Activated naive CD8-positive, alpha-beta T cell treated with anti-CD3 and anti-CD28 coated beads for 36 hours (primary cell): ENCODE measurements around the gene CCDC102A. TPM values are rescaled to one million over a fixed set of nuclear protein-coding genes. Genes with fewer than 3 reads are reported as not detected.

ENCODE experiments used
- DNase-seq: peaks from one replicate; pipeline ENCODE4 v3.0.0; 2021
- H3K27ac Mint-ChIP-seq: one replicate; pipeline ENCODE4 v1.8.0; 2022; ENCODE audit warnings: mild to moderate bottlenecking, moderate library complexity, mixed read lengths
- H3K27me3 Mint-ChIP-seq: one replicate; pipeline ENCODE4 v1.8.0; 2022; ENCODE audit warnings: mild to moderate bottlenecking, mixed read lengths
- H3K36me3 Mint-ChIP-seq: one replicate; pipeline ENCODE4 v1.8.0; 2021; ENCODE audit warnings: mild to moderate bottlenecking, mixed read lengths
- H3K4me1 Mint-ChIP-seq: one replicate; pipeline ENCODE4 v1.8.0; 2021; ENCODE audit warnings: mixed read lengths
- H3K4me3 Mint-ChIP-seq: one replicate; pipeline ENCODE4 v1.8.0; 2022; ENCODE audit warnings: mild to moderate bottlenecking, moderate library complexity, mixed read lengths
- H3K9me3 Mint-ChIP-seq: one replicate; pipeline ENCODE4 v1.8.0; 2022; ENCODE audit warnings: mixed read lengths
- total RNA-seq, 2 experiments: library from RNA; stranded (reverse); gene quantifications; one replicate each; pipeline ENCODE4 v1.2.3, GENCODE V29; 2021

The CCDC102A gene
- total RNA-seq, 2 experiments from 2014 or later, result 8.7 to 10.2 TPM

DNA sequence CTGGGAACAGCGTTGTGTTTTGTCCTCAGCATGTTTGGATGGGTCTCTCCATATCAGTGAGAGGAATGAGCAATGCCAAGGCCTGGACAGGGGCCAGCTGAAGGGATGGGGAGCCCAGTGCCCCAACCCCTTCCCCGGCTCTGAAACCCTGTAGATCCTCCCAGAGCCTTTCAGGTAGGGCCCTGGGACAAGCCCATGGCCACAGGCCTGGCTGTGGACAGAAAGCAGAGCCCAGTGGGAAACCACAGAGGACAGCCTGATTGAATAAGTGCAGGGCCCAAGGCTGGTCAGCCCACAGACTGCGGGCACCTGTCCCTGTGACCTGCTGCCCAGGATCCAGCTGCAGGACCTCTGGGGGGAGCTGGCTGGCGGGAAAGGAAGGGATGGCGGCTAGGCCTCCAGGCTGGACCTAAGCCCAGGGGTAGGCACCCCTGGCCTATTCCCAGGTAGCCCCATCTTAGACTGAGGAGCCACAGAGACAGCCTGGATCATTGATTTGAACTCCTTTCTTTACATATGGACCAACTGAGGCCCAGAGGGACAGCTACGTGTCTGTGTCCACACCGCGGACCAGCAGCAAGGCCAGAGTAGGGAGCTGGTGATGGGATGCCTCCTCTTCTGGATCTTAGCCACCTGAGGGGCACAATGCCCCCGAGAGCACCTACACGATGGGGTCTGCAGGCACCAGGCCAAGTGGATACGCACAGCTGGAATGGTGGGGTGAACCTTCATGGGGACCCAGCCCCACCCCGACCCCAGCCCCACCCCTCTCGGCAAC, 1.3 kb downstream of the CCDC102A start:
- peaks cover 74% of the 10 kb centered on the region for H3K4me1 Mint-ChIP-seq
- no peaks in the 10 kb centered on the region for H3K27me3 Mint-ChIP-seq
- peak overlapping the region; percentile 80 for H3K4me3 Mint-ChIP-seq
- no peak overlapping the region for H3K27ac Mint-ChIP-seq
- no peak for DNase-seq
- H3K9me3 Mint-ChIP-seq, result no peaks in the 10 kb centered on the region
- H3K36me3 Mint-ChIP-seq, result peaks cover 2% of the 10 kb centered on the region

- H3K27ac Mint-ChIP-seq, result peak overlapping the region; percentile 65
- H3K4me3 Mint-ChIP-seq, result peak overlapping the region; percentile 64
- DNase-seq, result no peak
- H3K4me1 Mint-ChIP-seq, result peaks cover 80% of the 10 kb centered on the region
- H3K27me3 Mint-ChIP-seq, result no peaks in the 10 kb centered on the region
- no peaks in the 10 kb centered on the region for H3K9me3 Mint-ChIP-seq
- H3K36me3 Mint-ChIP-seq, result peaks cover 2% of the 10 kb centered on the region
Observed at GRCh38 chr16:57534337-57534880, 2.0 kb downstream of the CCDC102A start.

- no peak for DNase-seq
- peaks cover 2% of the 10 kb centered on the region for H3K36me3 Mint-ChIP-seq
- peak overlapping the region; percentile 64 for H3K4me3 Mint-ChIP-seq
- H3K4me1 Mint-ChIP-seq, result peaks cover 75% of the 10 kb centered on the region
- H3K9me3 Mint-ChIP-seq, result no peaks in the 10 kb centered on the region
- no peaks in the 10 kb centered on the region for H3K27me3 Mint-ChIP-seq
- H3K27ac Mint-ChIP-seq, result peak overlapping the region; percentile 65
Observed at GRCh38 chr16:57533431-57534336, 2.7 kb downstream of the CCDC102A start.

- H3K36me3 Mint-ChIP-seq, result peaks cover 2% of the 10 kb centered on the region
Observed at GRCh38 chr16:57532266-57532625, 4.1 kb downstream of the CCDC102A start.

DNA sequence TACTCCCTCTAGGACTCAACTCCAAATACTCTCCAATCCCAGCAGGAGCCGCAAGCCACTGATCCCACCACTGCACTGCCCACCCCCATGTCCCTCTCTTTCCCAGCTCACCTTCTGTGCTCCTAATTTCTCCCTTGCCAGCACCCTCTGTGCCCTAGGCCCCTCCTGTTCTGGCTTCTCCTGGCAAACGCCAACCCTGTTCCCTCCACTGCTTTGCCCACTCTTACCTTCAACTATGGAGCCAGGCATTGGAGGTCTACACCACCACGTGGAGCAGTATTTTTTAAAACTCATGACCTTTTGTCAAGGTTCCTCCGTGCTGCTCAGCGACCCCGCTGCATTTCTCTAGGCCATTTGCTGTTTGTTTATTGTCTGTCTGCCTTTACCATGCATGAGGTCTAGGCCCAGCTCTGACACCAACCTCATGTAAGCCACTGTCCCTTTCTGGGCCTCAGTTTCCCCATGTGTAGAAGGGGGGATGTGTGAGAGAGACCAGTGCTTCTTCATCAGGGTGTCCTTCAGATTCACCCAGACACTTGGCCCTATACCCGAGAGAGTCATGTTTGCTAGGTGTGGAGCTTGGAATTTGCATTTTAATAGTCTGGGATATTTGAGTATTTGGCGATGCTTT, 4.6 kb downstream of the CCDC102A start:
- no peak for DNase-seq

More at GRCh38 chr16:57532266-57532625, 4.1 kb downstream of the CCDC102A start:
- Mint-ChIP-seq H3K4me3 (no peak overlapping the region), H3K27ac (no peak overlapping the region), H3K4me1 (peaks cover 60% of the 10 kb centered on the region), H3K27me3 (no peaks in the 10 kb centered on the region), H3K9me3 (no peaks in the 10 kb centered on the region)
- no peak for DNase-seq

GRCh38 chr16:57531253-57531575, 5.2 kb downstream of the CCDC102A start:
- Mint-ChIP-seq H3K4me3 (peak overlapping the region; percentile 53), H3K36me3 (peaks cover 2% of the 10 kb centered on the region), H3K4me1 (peaks cover 55% of the 10 kb centered on the region), H3K27me3 (no peaks in the 10 kb centered on the region), H3K9me3 (no peaks in the 10 kb centered on the region), H3K27ac (peak overlapping the region; percentile 93)
- DNase-seq, result no peak

More for the DNA sequence above, 4.6 kb downstream of the CCDC102A start:
- H3K9me3 Mint-ChIP-seq, result no peaks in the 10 kb centered on the region
- peak overlapping the region; percentile 53 for H3K4me3 Mint-ChIP-seq
- no peaks in the 10 kb centered on the region for H3K27me3 Mint-ChIP-seq
- H3K36me3 Mint-ChIP-seq, result peaks cover 2% of the 10 kb centered on the region
- H3K27ac Mint-ChIP-seq, result peak overlapping the region; percentile 93
- H3K4me1 Mint-ChIP-seq, result peaks cover 55% of the 10 kb centered on the region

DNA sequence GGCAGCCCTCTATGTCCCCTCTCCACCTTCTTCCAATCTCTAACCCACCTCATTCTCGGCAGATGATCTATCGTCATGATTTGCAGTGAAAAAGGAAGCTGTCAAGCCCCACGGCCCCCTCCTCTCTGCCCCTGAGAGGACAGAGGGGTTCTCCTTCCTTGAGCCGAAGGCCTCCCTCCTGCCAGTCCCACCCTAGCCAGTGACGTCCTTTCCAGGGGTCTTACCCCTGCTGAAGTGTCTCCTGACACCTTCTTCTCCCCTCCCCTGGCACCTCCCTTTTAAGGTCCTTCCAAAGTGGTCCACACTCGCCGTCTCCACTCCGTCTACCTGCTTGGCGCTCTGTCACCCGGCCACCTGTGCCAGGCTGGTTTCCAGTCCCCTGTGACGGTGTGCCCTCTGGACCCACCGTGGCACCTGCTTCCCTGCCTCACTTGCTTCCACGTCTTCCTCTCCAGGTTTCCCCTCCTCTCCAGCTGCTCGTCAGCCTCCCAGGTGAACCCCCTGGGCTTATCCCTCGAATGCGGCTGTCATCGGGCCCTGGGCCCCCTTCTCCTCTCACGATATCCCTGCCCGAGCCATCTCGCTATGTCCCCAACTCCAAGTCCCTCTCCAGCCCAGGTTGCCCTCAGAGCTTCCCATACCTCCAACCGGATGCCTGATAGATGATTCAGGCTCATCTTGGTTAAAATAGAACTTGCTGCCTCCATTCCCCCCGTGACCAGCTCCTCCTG, 5.7 kb downstream of the CCDC102A start:
- no peaks in the 10 kb centered on the region for H3K27me3 Mint-ChIP-seq
- H3K4me3 Mint-ChIP-seq, result peak overlapping the region; percentile 53
- DNase-seq, result no peak
- peaks cover 54% of the 10 kb centered on the region for H3K4me1 Mint-ChIP-seq
- H3K27ac Mint-ChIP-seq, result peak overlapping the region; percentile 93
- no peaks in the 10 kb centered on the region for H3K9me3 Mint-ChIP-seq
- H3K36me3 Mint-ChIP-seq, result peaks cover 2% of the 10 kb centered on the region

DNA sequence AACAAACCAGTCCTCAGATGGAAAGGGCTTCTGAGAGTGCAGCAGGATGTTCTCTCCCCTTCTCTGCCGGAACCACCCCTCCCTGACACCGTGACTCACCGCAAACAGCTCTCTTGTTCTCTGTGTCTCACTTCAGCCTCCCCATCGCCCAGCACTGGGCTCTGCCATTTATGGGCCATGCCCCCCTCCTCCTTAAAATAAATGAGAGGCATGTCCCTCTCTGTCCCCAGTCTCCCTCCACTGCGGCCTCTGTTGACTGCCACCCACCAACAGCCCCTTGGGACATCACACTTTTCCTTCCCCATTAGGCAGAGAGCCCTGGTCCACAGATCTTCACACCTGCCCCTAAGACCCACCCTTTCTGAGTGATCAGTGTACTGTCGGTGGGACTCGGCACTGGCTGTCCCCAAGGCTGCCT, 6.3 kb downstream of the CCDC102A start:
- peak overlapping the region; percentile 53 for H3K4me3 Mint-ChIP-seq
- peaks cover 2% of the 10 kb centered on the region for H3K36me3 Mint-ChIP-seq
- no peaks in the 10 kb centered on the region for H3K27me3 Mint-ChIP-seq
- peaks cover 52% of the 10 kb centered on the region for H3K4me1 Mint-ChIP-seq
- H3K9me3 Mint-ChIP-seq, result no peaks in the 10 kb centered on the region
- DNase-seq, result peak; percentile 76
- H3K27ac Mint-ChIP-seq, result peak overlapping the region; percentile 93

DNA sequence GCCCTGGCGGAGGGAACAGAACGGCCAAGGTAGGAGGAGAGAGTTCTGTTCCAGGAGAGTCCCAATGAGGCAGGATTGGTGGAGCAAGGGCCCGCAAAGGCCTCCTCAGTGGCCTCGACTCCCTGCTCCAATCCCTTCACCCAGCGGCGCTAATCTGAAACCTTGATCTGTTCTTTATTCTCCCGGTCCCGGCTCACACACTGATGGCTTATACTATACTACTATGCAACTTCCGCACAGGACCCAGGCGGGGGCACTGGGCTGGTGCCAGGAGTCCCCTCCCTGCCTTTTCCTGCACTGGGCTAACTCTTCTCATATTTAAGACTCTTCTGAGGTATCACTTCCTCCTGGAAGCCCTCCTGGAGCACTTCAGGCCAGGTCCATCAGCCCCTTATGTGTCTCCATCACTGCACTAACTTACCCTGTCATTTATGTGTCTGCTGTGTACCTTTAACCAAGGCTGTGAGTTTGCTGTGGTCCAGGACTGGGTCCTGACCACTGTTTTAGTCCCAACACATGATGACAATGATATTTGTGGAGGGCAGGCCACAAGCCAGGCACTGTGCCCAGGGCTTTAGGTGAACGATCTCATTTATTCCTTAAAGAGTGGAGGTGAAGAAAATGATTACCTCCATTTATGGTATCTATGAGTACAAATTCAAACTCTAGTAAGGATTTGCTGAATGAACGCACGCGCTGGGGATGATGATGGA, 6.8 kb downstream of the CCDC102A start:
- Mint-ChIP-seq H3K36me3 (peaks cover 2% of the 10 kb centered on the region), H3K9me3 (no peaks in the 10 kb centered on the region)
- DNase-seq, result no peak

GRCh38 chr16:57528499-57529390, 7.6 kb downstream of the CCDC102A start:
- Mint-ChIP-seq H3K36me3 (no peaks in the 10 kb centered on the region), H3K9me3 (no peaks in the 10 kb centered on the region), H3K4me1 (peaks cover 41% of the 10 kb centered on the region), H3K27me3 (no peaks in the 10 kb centered on the region), H3K27ac (peak overlapping the region; percentile 93), H3K4me3 (no peak overlapping the region)
- DNase-seq, result no peak

More for the DNA sequence above, 6.8 kb downstream of the CCDC102A start:
- Mint-ChIP-seq H3K27ac (peak overlapping the region; percentile 93), H3K27me3 (no peaks in the 10 kb centered on the region), H3K4me3 (no peak overlapping the region), H3K4me1 (peaks cover 49% of the 10 kb centered on the region)

DNA sequence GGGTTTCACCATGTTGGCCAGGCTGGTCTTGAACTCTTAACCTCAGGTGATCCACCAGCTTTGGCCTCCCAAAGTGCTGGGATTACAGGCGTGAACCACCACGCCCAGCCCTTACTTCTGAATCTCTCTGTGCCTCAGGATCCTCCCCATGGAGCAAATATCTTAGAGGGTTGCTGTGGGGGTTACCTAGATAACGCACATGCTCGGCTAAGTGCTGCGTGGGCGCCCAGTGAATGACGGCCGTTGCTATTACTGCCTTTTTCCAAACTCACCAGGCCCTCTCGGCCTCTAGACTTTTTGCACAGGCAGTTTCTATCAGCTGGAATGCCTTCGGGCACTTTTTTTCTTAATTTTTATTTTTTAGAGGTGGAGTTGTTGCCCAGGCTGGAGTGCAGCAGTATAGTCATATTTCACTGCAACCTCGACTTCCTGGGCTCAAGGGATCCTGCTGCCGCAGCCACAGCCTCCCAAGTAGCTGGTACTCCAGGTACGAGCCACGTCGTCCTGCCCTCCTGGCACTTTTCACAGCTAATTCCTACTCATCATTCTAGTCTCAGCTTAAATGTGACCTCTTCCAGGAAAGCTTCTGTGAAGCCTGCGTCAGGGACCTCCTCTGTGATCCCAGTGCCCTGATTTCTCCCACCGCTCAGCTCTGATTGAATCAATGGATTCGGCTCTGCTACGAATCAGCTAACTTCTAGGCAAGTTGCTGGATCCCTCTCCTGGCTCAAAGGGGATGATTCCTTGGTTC, 8.6 kb downstream of the CCDC102A start:
- Mint-ChIP-seq H3K27me3 (no peaks in the 10 kb centered on the region), H3K9me3 (no peaks in the 10 kb centered on the region), H3K27ac (no peak overlapping the region), H3K36me3 (no peaks in the 10 kb centered on the region), H3K4me3 (no peak overlapping the region), H3K4me1 (peaks cover 34% of the 10 kb centered on the region)
- DNase-seq, result no peak

GRCh38 chr16:57527027-57527426, 9.3 kb downstream of the CCDC102A start:
- DNase-seq, result no peak
- peaks cover 28% of the 10 kb centered on the region for H3K4me1 Mint-ChIP-seq
- no peaks in the 10 kb centered on the region for H3K9me3 Mint-ChIP-seq
- H3K4me3 Mint-ChIP-seq, result no peak overlapping the region
- H3K27me3 Mint-ChIP-seq, result no peaks in the 10 kb centered on the region
- no peak overlapping the region for H3K27ac Mint-ChIP-seq
- H3K36me3 Mint-ChIP-seq, result no peaks in the 10 kb centered on the region
